A673 (cell line): ENCODE data around the gene L2HGDH. TPM values are rescaled to one million over a fixed set of nuclear protein-coding genes. Genes with fewer than 3 reads are reported as not detected.

Experiments
- BruUV-seq: library from RNA; stranded (reverse); fragments of 400-500 nt; replicated peaks from 2 replicates; lab custom pipeline; 2021; lab: Mats Ljungman, UMichigan
- CTCF ChIA-PET: fragments of 300-600 bp; sonication (Branson Sonifier 250); formaldehyde crosslinking; loops from one replicate; lab custom pipeline; 2022; ENCODE audit warnings: antibody characterized with exemption; lab: Charles Lee
- POLR2A ChIA-PET: fragments of 300-600 bp; sonication (Branson Sonifier 250); formaldehyde crosslinking; loops from one replicate; lab custom pipeline; 2022; ENCODE audit warnings: antibody characterized with exemption; ENCODE audit not compliant: low non-redundant PET; lab: Charles Lee
- DNase-seq: peaks from one replicate; pipeline ENCODE4 v3.0.0-alpha.2; 2015; ENCODE audit warnings: low spot score
- H3K27ac ChIP-seq: fragments of 200-600 bp; sonication (generic); 2 replicates; pipeline ENCODE4 v1.5.1; 2016; ENCODE audit warnings: mixed run types, low read depth, mild to moderate bottlenecking, mixed read lengths, antibody characterized with exemption, low read length; ENCODE audit not compliant: poor library complexity, severe bottlenecking
- H3K27me3 ChIP-seq: fragments of 200-600 bp; sonication (generic); replicated peaks from 2 replicates; pipeline ENCODE4 v1.6.1; 2017; ENCODE audit warnings: mixed run types, low read depth, mild to moderate bottlenecking, mixed read lengths, antibody characterized with exemption, low read length; ENCODE audit not compliant: insufficient read depth, poor library complexity
- H3K36me3 ChIP-seq: fragments of 200-600 bp; sonication (generic); 2 replicates; pipeline ENCODE4 v1.6.1; 2016; ENCODE audit warnings: mixed run types, mild to moderate bottlenecking, mixed read lengths, antibody characterized with exemption, low read length; ENCODE audit not compliant: insufficient read depth, poor library complexity, severe bottlenecking
- H3K4me1 ChIP-seq: fragments of 200-600 bp; sonication (generic); 2 replicates; pipeline ENCODE4 v1.6.1; 2017; ENCODE audit warnings: mixed run types, mild to moderate bottlenecking, mixed read lengths, antibody characterized with exemption, low read length; ENCODE audit not compliant: insufficient read depth, poor library complexity, severe bottlenecking
- H3K4me3 ChIP-seq: fragments of 200-600 bp; sonication (generic); 2 replicates; pipeline ENCODE4 v1.5.1; 2016; ENCODE audit warnings: low read depth, mixed run types, mild to moderate bottlenecking, mixed read lengths, low read length; ENCODE audit not compliant: poor library complexity, severe bottlenecking
- H3K9me3 ChIP-seq: fragments of 200-600 bp; sonication (generic); 2 replicates; pipeline ENCODE4 v1.6.1; 2016; ENCODE audit warnings: mixed run types, low read depth, mild to moderate bottlenecking, mixed read lengths, antibody characterized with exemption, low read length; ENCODE audit not compliant: poor library complexity, severe bottlenecking
- EZH2 ChIP-seq: fragments of 200-600 bp; sonication (generic); IDR thresholded peaks from 2 replicates; pipeline ENCODE4 v1.6.1; 2017; ENCODE audit warnings: borderline replicate concordance, low read depth, mild to moderate bottlenecking, mixed read lengths, antibody characterized with exemption, low read length; ENCODE audit not compliant: poor library complexity, severe bottlenecking
- intact Hi-C: fragments of 100-400 bp; cut with micrococcal nuclease; formaldehyde crosslinking; loops from one replicate; pipeline ENCODE4 v1.10.0; 2022; ENCODE audit not compliant: unreplicated experiment
- total RNA-seq: library from RNA; stranded (reverse); gene quantifications from 2 replicates; pipeline ENCODE4 v1.2.3, GENCODE V29; 2021
- TF ChIP-seq, protein P1 (sequence below): fragments of 300-800, 200-600 bp; sonication (generic); conservative IDR thresholded peaks from 2 replicates; pipeline ENCODE4 v1.5.1; 2017; ENCODE audit warnings: low read depth, mild to moderate bottlenecking, antibody characterized with exemption, low read length, moderate library complexity, mixed read lengths

Gene L2HGDH
- total RNA-seq, 1 experiment from 2014 or later: 17.4 TPM

DNA sequence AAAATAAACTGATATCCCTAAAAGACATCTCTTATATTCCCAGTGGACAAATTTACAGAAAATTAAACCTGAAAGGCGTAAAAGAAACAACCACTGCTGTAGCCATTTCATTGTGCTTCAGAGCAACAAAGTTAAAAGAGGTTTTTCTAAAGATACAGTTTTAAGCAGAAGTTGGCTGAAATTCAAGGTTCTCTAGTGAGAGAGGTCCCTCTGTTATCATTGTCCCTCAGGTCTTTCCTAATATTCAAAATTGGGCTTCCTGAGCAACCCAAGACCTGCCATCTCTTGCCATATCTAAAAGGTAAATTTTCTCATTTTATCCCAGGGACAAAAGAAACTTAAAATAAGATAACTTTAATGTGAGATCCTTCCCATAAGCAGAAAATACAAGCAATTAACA is 69.9 kb downstream of the L2HGDH start:
- ChIA-PET POLR2A (no interaction called here), CTCF (no interaction called here)
- Histone ChIP-seq H3K27ac (no peak overlapping the region), H3K4me1 (no peaks in the 10 kb centered on the region), H3K9me3 (no peaks in the 10 kb centered on the region), H3K36me3 (peaks cover 12% of the 10 kb centered on the region), H3K27me3 (no peaks in the 10 kb centered on the region), H3K4me3 (no peak overlapping the region)
- no TSS peak for BruUV-seq
- intact Hi-C loops: no loop called here
- TF ChIP-seq, protein P1, sequence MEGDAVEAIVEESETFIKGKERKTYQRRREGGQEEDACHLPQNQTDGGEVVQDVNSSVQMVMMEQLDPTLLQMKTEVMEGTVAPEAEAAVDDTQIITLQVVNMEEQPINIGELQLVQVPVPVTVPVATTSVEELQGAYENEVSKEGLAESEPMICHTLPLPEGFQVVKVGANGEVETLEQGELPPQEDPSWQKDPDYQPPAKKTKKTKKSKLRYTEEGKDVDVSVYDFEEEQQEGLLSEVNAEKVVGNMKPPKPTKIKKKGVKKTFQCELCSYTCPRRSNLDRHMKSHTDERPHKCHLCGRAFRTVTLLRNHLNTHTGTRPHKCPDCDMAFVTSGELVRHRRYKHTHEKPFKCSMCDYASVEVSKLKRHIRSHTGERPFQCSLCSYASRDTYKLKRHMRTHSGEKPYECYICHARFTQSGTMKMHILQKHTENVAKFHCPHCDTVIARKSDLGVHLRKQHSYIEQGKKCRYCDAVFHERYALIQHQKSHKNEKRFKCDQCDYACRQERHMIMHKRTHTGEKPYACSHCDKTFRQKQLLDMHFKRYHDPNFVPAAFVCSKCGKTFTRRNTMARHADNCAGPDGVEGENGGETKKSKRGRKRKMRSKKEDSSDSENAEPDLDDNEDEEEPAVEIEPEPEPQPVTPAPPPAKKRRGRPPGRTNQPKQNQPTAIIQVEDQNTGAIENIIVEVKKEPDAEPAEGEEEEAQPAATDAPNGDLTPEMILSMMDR: no peak
- no peak for TF ChIP-seq EZH2
- no peak for DNase-seq

DNA sequence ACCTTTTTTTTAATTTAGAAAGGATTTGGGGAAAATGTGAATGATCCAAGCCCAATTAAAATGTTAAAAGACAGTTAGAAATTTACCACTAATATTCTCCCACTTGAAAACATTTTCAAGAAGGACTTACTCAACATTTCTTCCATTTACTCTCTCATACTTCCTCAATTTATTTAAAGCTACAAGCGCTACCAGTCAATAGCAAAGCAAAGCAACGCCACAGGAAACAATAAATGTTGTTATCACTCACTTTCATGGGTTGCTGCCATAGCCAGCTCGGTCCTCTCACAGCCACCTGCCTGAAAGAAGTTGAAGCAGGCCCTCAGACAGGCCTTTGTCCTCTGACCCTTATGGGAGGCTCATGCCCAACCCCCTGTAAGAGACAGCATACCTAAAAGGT is 74.6 kb downstream of the L2HGDH start:
- ChIA-PET POLR2A (no interaction called here), CTCF (no interaction called here)
- no peak for DNase-seq
- H3K4me1 ChIP-seq: no peaks in the 10 kb centered on the region
- H3K36me3 ChIP-seq: no peaks in the 10 kb centered on the region
- H3K27ac ChIP-seq: no peak overlapping the region
- no TSS peak for BruUV-seq
- H3K4me3 ChIP-seq: no peak overlapping the region
- H3K27me3 ChIP-seq: no peaks in the 10 kb centered on the region
- intact Hi-C loops: loop anchor here (10.0 kb wide), 1 partner anchor 123 kb away; the partner anchor contains the start of gene VCPKMT
- H3K9me3 ChIP-seq: no peaks in the 10 kb centered on the region
- TF ChIP-seq EZH2: no peak
- TF ChIP-seq, protein P1: no peak

DNA sequence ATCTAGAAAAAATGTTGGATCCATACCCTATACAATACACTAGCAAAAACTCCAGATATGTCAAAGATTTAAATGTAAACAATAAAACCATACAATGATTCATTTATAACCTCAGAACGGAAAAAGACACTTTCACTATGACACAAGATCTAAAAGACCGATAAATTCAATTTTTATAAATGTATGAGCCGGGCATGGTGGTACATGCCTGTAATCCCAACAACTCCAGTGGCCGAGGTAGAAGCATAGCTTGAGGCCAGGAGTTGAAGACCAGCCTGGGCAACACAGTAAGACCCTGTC is 78.1 kb downstream of the L2HGDH start:
- H3K4me1 ChIP-seq: peaks cover 7% of the 10 kb centered on the region
- TF ChIP-seq, protein P1: no peak
- no peak for TF ChIP-seq EZH2
- H3K36me3 ChIP-seq: no peaks in the 10 kb centered on the region
- no peaks in the 10 kb centered on the region for H3K9me3 ChIP-seq
- H3K27me3 ChIP-seq: no peaks in the 10 kb centered on the region
- no TSS peak for BruUV-seq
- ChIA-PET POLR2A (no interaction called here), CTCF (no interaction called here)
- H3K27ac ChIP-seq: no peak overlapping the region
- intact Hi-C loops: loop anchor here (5.0 to 10.0 kb wide), 2 partner anchors 119 to 372 kb away; partner anchors contain the start of gene VCPKMT
- no peak for DNase-seq
- no peak overlapping the region for H3K4me3 ChIP-seq
